ENCODE measurements around the gene ALK. TPM values are rescaled to one million over a fixed set of nuclear protein-coding genes. Genes with fewer than 3 reads are reported as not detected.

ALK gene
- total RNA-seq, 1 donor from 2014 or later, result 0.14 TPM

GRCh38 chr2:29530281-29530680 is 391.1 kb downstream of the ALK start:
- intact Hi-C loops (cut with micrococcal nuclease), result no loop called here
- peaks cover 14% of the 10 kb centered on the region for H3K4me1 ChIP-seq
- TF ChIP-seq CTCF (IDR thresholded peaks at IDR 0.05; ENCODE audit: borderline replicate concordance), result no peak

GRCh38 chr2:29528891-29529520 is 392.4 kb downstream of the ALK start:
- DNase-seq, result peak; percentile 59
- Histone ChIP-seq H3K36me3 (no peaks in the 10 kb centered on the region), H3K4me3 (peak overlapping the region; percentile 23), H3K27ac (replicated peaks) (no peak overlapping the region), H3K9me3 (replicated peaks) (no peaks in the 10 kb centered on the region), H3K4me1 (peaks cover 14% of the 10 kb centered on the region), H3K27me3 (ENCODE audit: low read depth) (peaks cover 65% of the 10 kb centered on the region)
- intact Hi-C loops (cut with micrococcal nuclease), result no loop called here
- TF ChIP-seq CTCF (IDR thresholded peaks at IDR 0.05; ENCODE audit: borderline replicate concordance), result no peak

More at GRCh38 chr2:29530281-29530680, 391.1 kb downstream of the ALK start:
- Histone ChIP-seq H3K9me3 (replicated peaks) (no peaks in the 10 kb centered on the region), H3K4me3 (no peak overlapping the region), H3K27ac (replicated peaks) (no peak overlapping the region), H3K27me3 (ENCODE audit: low read depth) (peaks cover 64% of the 10 kb centered on the region), H3K36me3 (no peaks in the 10 kb centered on the region)
- no peak for DNase-seq

- no peaks in the 10 kb centered on the region for H3K36me3 ChIP-seq
- H3K9me3 ChIP-seq (replicated peaks), result no peaks in the 10 kb centered on the region
- TF ChIP-seq CTCF (IDR thresholded peaks at IDR 0.05; ENCODE audit: borderline replicate concordance), result no peak
- peaks cover 62% of the 10 kb centered on the region for H3K27me3 ChIP-seq (ENCODE audit: low read depth)
- peaks cover 14% of the 10 kb centered on the region for H3K4me1 ChIP-seq
- no peak overlapping the region for H3K27ac ChIP-seq (replicated peaks)
- H3K4me3 ChIP-seq, result no peak overlapping the region
- intact Hi-C loops (cut with micrococcal nuclease), result no loop called here
- no peak for DNase-seq
Measured at GRCh38 chr2:29528371-29528770, 393.0 kb downstream of the ALK start.

GRCh38 chr2:29527947-29528346 is 393.4 kb downstream of the ALK start:
- Histone ChIP-seq H3K27ac (replicated peaks) (no peak overlapping the region), H3K4me1 (peaks cover 14% of the 10 kb centered on the region), H3K4me3 (no peak overlapping the region), H3K27me3 (ENCODE audit: low read depth) (peaks cover 64% of the 10 kb centered on the region), H3K36me3 (no peaks in the 10 kb centered on the region), H3K9me3 (replicated peaks) (no peaks in the 10 kb centered on the region)
- intact Hi-C loops (cut with micrococcal nuclease), result no loop called here
- no peak for DNase-seq
- no peak for TF ChIP-seq CTCF (IDR thresholded peaks at IDR 0.05; ENCODE audit: borderline replicate concordance)

GRCh38 chr2:29526587-29527586 is 394.5 kb downstream of the ALK start:
- intact Hi-C loops (cut with micrococcal nuclease), result no loop called here
- no peak overlapping the region for H3K4me3 ChIP-seq
- H3K27me3 ChIP-seq (ENCODE audit: low read depth), result peaks cover 74% of the 10 kb centered on the region
- peaks cover 14% of the 10 kb centered on the region for H3K4me1 ChIP-seq
- no peaks in the 10 kb centered on the region for H3K36me3 ChIP-seq
- no peak for DNase-seq
- H3K9me3 ChIP-seq (replicated peaks), result no peaks in the 10 kb centered on the region
- no peak for TF ChIP-seq CTCF (IDR thresholded peaks at IDR 0.05; ENCODE audit: borderline replicate concordance)
- H3K27ac ChIP-seq (replicated peaks), result no peak overlapping the region

All from left ventricle myocardium inferior (tissue), 1 donor.